Measurements from ENCODE around the gene PUS10.

- TF ChIP-seq CTCF (conservative IDR thresholded peaks at IDR 0.05; ENCODE audit: low read length), result no peak
- TF ChIP-seq EZH2phosphoT487 (IDR thresholded peaks at IDR 0.05; ENCODE audit: borderline replicate concordance, low read depth, low read length), result no peak
These were observed 37.5 kb upstream of the PUS10 start for GRCh38 chr2:61055557-61055956.
